HG03139 (cell line): ENCODE measurements around the gene VPS4A.
"Not testable (repeated sequence)": the region's sequence is repeated elsewhere in the genome, so short reads cannot be mapped to it uniquely, and the experiment has no call there.

Experiments used
- ATAC-seq: cut with Tn5 transposase; IDR thresholded peaks from one replicate; pipeline ENCODE4 v1.9.1; 2021; ENCODE audit not compliant: unreplicated experiment

VPS4A gene

DNA sequence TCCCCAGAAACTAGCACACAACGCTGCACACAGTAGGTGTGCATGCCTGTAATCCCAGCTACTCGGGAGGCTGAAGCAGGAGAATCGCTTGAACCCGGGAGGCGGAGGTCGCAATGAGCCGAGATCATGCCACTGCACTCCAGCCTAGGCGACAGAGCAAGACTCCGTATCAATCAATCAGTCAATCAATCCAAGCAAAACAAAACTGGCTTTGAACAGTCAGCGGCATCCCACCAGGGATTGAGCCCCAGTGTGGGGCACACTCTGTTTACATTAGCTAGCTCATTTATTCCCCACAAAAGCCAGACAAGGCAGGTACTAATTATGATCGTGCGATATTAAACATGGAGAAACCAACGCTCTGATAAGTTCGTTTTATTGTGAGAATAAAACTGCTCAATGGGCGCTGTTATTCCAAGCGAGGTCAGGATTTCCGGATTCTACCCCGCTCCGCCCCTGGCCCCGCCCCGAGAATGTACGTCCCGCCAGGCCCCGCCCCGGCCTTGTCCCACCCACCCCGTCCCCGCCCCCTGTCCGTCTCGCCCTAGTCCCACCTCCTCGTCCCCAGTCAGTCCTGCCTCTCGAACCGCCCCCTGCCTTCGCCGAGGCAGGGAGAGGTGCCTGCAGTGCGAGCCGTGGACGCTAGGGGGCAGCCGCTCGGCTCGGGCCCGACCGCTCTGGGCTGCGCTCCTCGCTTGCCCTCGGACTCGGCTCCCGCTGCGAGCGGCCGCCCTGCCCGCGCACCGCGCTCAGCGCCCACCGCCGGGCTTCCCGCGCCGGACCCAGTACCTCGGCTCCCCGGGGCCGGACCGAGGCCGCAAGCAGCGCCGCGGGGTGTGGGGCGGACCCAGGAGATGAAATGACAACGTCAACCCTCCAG is at the start of gene VPS4A:
TSS of gene VPS4A (plus strand) at position 698 of the 880 bp plus-strand sequence. CDS start at position 860, 162 bp downstream.
- peak; percentile 90 for ATAC-seq

DNA sequence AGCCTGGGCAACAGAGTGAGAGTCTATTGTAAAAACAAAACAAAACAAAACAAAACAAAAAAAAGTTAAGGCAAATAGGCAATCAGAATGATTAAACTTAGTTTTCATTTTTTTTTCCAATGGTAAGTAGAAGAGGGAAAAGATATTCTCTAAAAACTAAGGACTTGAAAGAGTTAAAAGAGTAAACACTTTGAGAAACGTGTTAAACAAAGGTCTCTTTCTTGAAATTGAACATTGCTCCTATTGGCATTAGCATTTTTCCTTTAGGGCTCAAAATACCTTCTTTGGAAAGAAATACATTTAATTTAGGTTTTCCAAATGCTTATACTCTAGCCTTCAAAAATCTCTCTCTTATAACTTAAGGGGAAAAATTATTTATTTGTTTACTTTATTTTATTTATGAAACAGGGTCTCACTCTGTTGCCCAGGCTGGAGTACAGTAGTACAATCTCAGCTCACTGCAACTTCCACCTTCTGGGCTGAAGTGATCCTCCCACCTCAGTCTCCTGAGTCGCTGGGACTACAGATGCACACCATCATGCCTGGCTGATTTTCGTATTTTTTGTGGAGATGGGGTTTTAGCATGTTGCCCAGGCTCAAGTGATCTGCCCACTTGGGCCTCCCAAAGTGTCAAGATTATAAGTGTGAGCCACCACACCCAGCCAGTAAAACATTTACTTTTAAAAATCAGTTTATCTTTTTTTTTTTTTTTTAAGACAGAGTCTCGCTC is 44.7 kb upstream of the VPS4A start:
- no peak for ATAC-seq

- no peak for ATAC-seq
These were observed 43.5 kb upstream of the VPS4A start for GRCh38 chr16:69267633-69268032.

DNA sequence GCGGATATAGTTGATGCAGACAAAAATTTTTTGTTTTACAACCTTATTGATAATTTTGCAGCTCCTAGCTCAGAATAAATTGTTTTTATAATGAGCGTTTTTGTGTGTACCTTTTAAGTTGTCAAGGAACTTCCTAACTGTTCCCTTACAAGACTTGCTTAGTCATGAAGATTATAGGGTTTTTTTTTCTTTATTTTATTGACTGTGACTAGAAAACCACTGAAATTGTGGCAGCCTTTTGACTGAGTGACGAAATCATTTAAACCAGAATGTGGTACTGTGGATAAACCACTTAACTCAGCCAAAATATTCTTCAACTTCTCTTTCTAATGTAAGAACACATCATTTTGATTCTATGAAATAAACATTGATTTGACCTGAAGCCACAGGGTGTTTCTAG is 40.8 kb upstream of the VPS4A start:
- ATAC-seq = no peak

- ATAC-seq = no peak
These were observed 40.3 kb upstream of the VPS4A start for GRCh38 chr16:69270831-69271230.

DNA sequence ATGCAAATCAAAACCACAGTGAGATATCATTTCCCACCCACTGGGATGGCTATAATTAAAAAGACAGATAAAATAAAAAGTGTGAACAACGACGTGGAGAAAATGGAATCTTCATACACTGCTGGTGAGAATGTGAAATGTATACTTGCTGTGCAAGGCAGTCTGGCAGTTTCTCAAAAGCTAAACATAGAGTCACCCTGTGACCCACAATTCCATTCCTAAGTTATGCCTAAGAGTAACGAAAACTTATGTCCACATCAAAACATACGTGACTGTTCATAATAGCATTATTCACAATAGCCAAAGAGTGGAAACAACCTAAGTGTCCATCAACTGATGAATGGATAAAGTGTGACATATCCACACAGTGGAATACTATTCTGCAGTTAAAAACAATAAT is 38.1 kb upstream of the VPS4A start:
- no peak for ATAC-seq

GRCh38 chr16:69274699-69275235 is 36.4 kb upstream of the VPS4A start:
- no peak for ATAC-seq

DNA sequence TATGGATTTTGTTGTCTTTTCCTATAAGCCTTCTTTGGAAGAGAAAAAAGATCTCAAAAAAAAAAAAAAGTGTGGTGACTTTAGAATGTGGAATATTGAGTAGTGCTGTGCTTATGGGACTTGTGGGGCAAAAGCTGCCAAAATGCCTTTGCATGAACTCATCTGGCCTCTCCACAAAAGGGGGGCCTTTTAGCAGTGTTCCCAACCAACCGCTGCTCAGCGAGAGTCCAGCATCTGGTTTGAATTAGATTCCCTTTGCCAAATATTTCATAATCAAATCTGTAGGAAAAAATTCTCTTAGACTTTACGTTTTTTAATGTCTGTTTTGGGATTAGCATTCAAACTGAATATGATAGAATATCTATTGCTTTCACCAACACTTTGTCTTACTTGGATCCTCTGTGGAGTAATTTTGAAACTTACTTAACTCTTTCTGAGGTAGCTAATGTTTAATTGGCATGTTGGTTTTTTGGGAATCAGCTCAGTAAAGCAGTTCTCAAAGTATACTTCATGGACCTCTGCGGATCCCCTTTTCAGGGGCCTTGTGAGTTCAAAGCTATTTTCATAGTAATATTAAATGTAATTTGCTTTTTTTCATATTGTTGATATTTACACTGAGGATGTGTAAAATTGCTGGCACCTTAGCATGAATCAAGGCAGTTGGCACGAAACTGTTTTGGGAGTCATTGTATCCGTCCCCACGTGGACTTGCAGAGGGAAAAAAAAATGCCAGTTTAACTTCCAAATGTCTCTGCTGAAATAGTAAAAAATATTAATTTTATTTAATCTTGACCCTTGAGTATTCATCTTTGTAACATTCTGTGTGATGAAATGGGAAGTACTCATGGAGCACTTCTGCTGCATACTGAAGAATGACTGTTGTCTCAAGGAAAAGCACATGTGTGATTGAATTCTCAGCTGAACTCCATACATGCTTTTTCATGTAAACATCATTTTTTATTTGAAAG is 34.7 kb upstream of the VPS4A start:
- ATAC-seq = no peak

DNA sequence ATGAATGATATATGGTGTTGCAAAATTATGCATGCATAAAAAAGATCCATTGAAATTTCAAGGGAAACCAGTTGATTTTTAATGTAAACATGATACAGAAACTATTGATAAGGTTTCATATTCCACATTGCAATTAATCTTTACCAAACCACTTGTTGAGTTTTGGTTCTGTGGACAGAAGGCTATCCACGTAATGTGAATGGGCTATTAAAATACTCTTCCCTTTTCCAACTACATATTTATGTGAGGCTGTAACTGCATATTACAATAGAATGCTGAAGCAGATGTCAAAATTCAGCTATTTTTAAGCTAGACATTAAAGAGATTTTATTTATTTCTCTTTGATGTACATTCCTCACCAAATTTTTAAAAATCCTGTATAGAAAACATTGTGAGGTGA is 33.7 kb upstream of the VPS4A start:
- no peak for ATAC-seq

DNA sequence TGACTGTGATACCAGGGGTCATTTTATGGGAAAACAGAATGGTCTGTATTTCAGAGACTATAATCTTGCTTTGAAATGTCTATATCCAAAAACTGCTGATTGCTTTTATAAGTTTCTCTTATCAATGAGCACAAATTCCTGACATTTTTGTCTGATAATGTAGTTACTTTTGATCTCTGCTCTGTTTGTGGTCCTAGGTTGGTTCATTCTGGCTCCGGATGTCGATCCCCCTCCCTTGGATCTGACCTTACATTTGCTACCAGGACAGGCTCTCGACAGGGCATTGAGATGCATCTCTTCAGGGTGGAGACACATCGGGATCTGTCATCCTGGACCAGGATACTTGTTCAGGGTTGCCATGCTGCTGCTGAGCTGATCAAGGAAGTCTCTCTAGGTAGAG is 27.3 kb upstream of the VPS4A start:
- no peak for ATAC-seq

GRCh38 chr16:69285240-69285639 is 25.9 kb upstream of the VPS4A start:
- no peak for ATAC-seq

DNA sequence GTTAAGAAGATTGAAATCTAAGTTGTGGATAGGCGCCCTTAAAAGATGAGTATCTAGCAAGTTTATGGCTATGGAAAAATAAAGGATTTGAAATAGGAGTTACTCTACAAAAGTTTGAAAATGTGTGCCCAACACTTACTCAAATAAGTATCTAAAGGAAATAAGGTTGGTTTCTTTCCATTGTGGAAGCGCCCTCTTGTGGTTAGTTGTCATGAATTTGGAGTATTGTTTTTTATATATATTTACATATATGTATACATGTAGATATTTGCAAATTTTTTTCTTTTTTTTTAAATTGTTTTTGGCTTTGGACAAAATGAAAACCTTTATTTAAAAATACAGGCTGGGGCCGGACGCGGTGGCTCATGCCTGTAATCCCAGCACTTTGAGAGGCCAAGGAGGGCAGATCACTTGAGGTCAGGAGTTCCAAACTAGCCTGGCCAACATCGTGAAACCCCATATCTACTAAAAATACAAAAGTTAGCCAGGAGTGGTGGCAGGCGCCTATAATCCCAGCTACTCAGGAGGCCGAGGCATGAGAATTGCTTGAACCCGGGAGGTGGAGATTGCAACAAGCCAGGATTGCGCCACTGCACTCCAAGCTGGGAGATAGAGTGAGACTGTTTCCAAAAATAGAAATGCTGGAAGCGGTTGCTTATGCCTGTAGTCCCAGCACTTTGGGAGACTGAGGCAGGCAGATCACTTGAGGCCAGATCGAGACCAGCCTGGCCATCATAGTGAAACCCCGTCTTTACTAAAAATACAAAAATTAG is 24.0 kb upstream of the VPS4A start:
- no peak for ATAC-seq

DNA sequence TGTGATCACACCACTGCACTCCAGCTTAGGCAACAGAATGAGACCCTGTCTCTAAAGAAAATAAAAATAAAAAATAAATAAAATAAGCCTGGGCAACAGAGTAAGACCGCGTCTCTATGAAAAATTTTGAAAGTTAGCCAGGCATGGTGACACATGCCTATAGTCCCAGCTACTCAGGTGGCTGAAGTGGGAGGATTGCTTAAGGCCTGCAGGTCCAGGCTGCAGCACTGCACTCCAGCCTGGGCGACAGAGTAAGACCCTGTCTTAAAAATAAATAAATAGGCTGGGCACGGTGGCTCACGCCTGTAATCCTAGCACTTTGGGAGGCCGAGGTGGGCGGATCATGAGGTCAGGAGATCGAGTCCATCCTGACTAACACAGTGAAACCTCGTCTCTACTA is 19.5 kb upstream of the VPS4A start:
- not testable (repeated sequence) for ATAC-seq

GRCh38 chr16:69293401-69293800 is 17.7 kb upstream of the VPS4A start:
- ATAC-seq = no peak

- no peak for ATAC-seq
These were observed 17.1 kb upstream of the VPS4A start for GRCh38 chr16:69294051-69294450.

GRCh38 chr16:69296771-69297170 is 14.4 kb upstream of the VPS4A start:
- not testable (repeated sequence) for ATAC-seq

GRCh38 chr16:69298261-69298660 is 12.9 kb upstream of the VPS4A start:
- no peak for ATAC-seq

GRCh38 chr16:69301187-69301586 is 10.0 kb upstream of the VPS4A start:
- no peak for ATAC-seq

DNA sequence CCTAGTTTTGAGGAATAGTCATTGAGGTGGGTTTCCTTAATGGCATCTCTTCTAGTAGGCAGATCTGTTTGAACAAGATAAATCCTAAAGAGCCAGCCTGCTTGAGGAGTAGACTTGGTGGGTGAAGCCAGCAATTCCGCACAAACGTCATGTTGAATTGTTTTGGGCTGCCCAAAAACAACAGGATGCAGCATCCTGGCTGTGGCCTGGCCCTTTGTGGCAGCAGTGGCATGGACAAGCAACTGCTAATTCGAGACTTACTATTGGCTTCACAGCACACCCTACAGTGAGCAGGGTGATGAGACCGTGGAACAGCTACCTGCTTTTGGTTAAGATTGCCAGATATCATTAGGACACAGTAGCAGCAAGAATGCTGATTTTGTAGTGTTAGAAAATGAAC is 9.3 kb upstream of the VPS4A start:
- no peak for ATAC-seq

DNA sequence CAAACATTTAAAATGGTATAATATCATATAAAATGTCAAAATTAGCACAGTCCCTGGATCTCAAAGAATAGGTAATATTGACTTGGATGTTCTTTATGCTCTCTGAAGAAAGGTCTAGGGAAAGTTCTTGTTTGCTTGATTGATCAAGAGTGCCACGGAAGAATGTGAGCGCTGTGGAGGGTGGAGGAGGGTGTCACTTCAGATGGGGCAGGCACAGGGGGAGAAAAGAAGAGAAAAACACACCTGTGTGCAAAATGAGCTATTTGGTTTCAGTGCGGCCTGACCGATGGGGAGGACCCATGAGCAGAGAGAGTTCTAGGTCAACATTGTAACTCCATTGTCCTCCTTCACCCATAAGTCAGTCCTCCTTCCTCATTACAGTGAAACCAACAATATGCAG is 8.8 kb upstream of the VPS4A start:
- no peak for ATAC-seq
